GM21367 (cell line): ENCODE data around the gene PTPN14.

Experiments used
- ATAC-seq: cut with Tn5 transposase; IDR thresholded peaks from one replicate; pipeline ENCODE4 v1.9.1; 2021; ENCODE audit not compliant: unreplicated experiment

The PTPN14 gene

DNA sequence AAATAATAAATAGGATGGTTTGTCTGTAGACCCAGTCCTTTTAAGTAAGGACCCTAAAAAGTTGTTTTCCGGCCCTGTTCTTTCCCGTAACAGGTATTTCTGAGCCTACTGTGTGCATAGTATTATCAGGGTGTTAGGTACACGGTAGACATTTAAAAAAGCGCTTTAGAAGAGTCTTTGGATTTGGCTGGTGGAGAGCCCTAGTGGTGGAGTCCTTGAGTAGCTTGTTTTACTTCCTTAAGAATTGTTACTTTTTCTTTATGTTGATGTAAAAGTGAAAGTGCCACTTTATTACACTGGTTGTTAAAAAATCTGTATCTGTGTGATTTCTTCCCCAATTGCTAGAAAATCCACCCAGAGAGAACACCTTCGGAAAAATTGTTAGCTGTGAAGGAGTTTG, 233.7 kb downstream of the PTPN14 start:
- ATAC-seq: no peak

DNA sequence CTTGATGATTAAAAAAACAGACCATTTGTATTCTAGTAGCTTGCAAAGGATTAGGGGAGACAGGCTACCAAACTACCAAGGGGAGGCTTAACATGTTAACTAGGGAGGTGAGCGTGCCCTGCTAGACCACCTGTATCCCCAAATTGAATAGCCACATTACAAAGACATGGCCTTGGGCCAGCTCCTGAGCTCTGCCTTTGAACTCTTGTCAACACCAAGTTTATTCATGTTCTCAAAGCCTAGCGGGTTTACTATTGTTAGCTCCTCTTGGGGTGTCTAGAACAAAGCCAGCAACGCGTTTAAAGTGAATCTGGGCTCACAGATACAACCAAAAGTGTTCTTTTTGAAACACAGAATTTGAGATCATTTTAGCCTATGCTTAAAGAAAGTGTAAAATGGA, 234.1 kb downstream of the PTPN14 start:
- no peak for ATAC-seq

DNA sequence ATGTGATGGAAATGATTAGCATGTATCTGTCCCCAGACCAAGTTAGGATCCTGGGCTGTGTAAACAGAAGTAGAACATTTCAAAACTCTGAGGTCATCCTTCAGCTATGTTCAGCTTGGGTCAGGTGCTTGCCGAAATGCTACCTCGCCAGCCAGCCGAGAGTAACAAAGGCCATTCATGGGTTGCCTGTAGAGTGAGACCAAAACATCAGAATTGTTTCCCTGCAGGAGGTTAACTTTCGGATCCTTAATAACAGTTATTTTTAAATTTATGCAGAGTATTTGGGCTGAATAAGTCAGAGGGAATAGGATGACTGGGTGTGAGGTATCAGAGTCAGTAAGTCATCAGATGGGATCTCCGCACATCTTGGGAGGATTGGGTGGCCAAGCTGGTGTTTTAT, 234.8 kb downstream of the PTPN14 start:
- no peak for ATAC-seq

DNA sequence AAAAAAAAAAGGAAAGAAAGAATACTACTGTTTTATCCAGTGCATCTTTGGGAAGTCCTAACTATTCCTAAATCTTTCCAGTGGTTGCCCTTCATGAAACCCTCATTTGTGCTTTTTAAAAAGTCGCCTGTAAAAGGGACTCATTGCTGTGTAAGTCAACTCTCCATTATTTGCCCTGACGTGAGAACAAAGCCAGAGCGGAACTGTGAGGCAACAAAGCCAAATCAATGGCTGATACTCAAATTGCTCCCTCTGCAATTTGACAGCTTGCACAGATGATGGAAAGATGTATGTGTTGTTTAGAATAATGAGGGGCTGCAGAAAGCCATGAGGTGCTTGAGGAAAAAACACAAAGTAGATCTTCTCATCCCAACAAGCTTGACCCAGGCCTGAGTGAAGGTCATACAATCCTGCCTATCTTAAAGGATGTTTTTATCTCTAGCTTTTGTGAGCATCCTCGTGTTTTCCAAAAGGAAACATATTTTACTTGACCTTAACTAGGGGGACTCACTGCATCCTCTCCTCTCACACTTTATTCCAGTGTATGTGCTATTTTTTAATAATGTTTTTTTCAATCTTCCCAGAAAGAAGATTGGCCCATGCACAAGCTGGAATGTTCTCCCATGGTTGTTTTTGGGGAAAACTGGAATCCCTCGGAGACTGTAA, 237.1 kb downstream of the PTPN14 start:
- ATAC-seq: no peak

DNA sequence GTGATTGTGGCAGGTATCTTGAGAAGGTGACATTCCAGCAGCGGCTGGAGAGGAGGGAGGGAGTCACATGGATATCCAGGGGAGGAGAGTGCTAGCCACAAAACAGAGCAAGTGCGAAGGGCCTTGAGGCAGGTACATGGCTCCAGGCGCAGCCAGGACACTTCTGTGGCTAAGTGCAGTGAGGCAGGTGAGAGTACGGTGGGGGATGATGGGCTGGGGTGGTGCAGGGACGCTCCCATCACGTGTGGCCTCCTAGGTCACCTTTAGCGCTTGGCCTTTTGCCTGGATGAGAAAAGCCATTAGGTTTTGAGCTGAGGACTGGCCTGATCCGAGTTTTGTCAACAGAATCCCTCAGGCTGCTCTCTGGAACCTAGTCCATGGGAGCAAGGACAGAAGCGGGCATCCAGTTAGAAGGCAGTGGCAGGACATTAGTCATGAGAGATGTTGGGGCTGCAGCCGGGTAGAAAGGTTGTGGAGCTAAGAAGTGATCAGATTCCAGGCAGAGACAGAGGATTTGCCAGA, 238.8 kb downstream of the PTPN14 start:
- no peak for ATAC-seq

DNA sequence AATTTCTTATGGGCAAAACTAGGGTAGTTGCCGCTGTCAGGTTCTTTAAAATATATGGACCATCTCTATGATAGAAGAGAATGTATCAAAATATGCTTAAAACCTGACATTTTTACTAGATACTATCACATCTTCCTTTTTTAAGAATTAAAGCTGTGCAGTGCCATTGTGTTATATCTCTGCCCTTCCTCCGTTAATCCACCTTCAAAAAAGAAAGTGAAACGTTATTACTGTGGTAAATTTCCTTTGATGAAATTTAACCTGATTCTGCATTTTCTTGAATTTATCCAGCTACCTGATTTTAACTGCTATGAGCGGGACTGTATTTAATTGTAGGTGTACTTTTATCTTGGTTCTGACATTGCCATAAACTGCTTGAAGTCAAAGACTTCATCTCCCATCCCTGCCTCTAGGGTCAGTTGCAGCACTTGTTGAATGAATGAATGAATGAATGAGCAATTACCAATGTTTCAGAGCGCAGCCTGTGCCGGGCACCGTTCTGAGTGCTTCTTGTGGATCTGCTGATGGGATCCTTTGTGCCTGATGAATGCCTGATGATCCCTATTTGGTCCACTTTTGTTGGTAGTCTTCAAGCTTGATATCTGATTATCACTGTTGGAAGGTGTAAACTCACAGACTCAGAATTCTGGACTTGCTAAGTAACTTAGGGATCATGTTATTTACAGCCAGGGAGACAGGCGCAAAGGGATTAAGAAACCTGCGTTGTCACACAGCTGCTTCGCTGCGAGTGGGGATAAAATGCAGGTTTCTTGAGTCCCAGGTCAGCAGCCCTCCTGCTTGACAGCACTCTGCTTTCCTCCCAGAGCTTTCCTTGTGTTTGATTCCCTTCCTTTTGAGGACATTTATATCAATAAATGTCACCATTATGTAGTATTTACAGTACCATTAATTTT, 240.4 kb downstream of the PTPN14 start:
- ATAC-seq: no peak

DNA sequence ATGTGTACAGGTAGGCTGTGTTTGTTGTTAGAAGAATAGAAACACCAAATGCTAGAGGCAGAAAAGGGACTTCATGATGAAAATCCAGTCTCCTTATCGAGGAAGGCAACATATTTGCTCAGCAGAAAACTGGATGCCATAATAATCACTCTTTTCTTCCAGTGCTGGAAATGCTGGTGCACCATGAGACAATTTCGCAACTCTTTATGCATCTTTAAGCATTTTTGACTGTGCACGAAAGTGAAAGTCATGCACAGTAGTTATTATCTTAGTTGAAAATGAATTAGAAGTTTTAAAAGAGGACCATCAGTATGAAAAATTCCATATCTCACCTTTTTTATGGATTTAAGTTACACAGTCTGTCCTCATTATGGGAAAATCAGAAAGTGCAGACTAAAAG, 241.4 kb downstream of the PTPN14 start:
- ATAC-seq: peak; percentile 69

DNA sequence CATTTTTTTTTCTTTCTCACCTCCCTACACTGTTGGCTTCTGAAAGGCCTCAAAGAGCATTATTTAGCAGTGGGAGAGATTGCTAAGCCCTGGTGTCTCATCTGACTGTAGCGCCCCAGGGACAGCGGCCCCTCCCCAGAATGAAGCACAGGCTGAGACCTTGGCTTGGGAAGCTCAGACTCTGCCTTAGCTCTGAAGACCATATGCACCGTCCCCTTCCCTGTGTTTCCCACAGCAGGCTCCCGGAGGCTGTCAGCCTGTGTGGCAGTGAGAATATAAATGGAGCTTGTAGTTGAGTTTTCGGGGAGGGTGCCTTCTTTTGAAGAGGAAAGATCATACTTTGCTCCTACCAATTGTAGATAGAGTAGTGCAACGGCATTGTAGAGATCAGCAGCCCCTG, 245.1 kb downstream of the PTPN14 start:
- no peak for ATAC-seq

DNA sequence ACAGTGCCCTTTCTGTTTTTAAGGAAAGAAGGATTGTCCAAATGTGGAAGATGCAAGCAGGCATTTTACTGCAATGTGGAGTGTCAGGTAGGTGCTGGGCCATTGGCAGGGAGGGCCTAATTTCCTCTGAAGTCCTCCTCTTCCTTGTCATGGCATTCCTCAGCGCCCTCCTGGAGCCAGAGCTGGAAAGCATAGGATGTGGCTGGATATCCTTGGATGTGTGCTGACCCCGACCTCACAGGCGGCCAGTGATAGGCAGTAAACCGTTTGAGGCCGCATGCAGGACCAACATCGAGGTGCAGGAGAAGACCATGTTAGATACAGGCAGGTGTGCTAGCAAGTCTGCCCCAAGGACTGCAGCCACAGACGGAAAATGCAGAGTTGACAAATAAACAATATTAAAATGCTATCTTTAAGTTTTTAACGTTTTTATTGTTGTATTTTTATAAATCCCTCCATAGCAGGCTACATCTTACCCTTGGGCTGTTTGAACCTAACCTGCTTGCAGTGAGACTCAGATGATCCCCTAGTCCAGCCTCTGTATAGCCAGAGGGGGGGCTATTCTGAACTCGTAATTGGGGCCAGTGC, 246.1 kb downstream of the PTPN14 start:
- no peak for ATAC-seq

DNA sequence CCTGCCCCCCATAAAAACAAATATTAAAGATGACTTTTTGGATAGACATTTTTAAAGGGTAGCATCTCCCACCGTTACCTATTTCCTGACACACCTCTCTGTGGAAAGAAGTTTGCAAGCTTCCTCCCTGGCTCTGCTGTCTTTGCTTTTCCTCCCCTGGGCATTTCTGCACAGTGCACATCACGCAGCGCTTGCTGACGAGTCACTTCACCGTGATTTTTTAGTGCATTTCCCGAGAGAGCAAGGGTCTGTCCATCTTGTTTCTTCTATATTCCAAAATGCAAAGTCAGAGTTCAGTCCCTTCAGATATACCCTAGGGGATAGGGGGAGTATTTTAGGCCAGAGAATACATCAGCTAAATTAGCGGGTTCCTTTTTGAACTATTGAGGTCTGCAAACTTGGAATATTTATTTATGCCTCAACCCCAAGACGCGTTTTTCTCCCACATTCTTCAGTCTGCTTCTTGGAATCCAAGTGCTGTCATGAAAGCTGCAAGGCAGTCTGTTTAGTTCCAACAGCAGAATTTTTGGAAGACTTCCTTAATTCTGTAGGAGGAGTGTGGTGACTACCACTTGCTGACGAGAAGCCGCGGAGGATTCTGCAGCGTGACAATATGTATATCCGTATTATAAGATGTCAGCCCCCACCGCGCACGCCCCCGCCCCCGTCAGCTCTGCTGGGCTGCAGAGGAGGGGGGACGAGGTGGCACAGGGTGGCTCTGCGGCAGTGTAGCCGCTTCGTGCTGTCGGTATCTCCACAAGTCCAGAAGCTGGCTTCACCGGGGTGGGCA, 248.1 kb downstream of the PTPN14 start:
- no peak for ATAC-seq

DNA sequence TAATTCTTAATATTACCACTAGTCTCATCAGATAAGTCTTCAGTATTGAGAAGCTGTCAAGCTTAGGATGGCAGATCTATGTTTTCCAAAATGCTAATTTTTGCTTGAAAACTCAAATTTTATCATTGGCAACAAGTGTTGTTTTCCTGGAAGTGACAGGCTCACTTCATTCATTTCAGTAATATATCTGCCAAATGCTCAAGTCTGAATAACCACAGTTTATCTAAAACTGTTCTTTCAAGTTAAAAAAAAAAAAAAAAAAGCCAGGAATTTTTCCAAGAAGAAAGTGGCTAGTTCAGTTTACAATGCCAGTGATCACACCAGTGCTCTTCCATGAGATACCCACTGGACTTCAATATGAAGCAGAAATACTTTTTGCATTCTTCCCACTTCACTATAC, 249.9 kb downstream of the PTPN14 start:
- ATAC-seq: no peak

DNA sequence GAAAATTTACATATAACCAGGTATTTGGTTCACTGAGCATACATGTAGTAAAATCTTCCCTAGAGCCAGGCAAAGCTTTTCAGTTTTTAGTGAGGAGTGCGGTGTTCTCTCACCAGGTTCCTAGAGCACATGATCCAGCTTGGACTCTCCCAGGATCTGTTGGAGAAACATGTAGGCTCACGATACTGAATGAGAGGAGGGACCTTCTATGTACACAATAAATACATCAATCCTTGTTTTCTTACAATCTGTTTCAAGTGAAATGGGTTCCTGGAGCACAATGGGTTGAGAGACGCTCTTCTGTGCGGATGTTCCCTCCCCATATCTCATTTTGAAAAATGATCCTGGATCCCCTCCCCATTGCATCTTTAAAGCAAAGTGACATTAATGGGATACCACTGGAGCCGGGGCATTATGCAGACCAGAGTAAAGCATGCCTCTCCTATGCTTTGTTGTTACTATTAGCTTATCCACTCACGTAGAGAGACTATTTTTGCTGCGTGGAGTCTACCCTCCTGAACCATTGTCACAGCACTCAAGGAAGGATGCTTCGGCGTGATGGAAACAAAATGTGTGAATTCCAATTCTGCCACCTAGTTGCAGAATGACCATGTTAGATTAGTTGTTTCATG, 251.1 kb downstream of the PTPN14 start:
- ATAC-seq: no peak
